Measurements from ENCODE around the gene BCAS3.

Gene BCAS3

GRCh38 chr17:61047515-61047914, 369.9 kb downstream of the BCAS3 start:
- Histone ChIP-seq H3K4me1 (ENCODE audit: control insufficient read depth, insufficient read depth, low read length) (no peaks in the 10 kb centered on the region), H3K9ac (ENCODE audit: low read length in 2 of 2) (no peak overlapping the region), H3K9me3 (ENCODE audit: control insufficient read depth in 2 of 2, low read length in 2 of 2) (no peaks in the 10 kb centered on the region), H3K36me3 (ENCODE audit: control insufficient read depth in 2 of 2, insufficient read depth in 2 of 2, low read length in 2 of 2) (no peaks in the 10 kb centered on the region), H3K27ac (ENCODE audit: low read length) (no peak overlapping the region), H3K27me3 (ENCODE audit: control insufficient read depth in 1 of 2, insufficient read depth in 2 of 2, low read length in 2 of 2) (no peaks in the 10 kb centered on the region), H3K4me3 (ENCODE audit: low read length in 2 of 2) (no peak overlapping the region)

GRCh38 chr17:61048376-61049106, 370.9 kb downstream of the BCAS3 start:
- H3K9me3 ChIP-seq (ENCODE audit: control insufficient read depth in 2 of 2, low read length in 2 of 2) = no peaks in the 10 kb centered on the region
- H3K4me1 ChIP-seq (ENCODE audit: control insufficient read depth, insufficient read depth, low read length) = no peaks in the 10 kb centered on the region
- H3K9ac ChIP-seq (ENCODE audit: low read length in 2 of 2) = no peak overlapping the region
- H3K4me3 ChIP-seq (ENCODE audit: low read length in 2 of 2) = no peak overlapping the region
- H3K27me3 ChIP-seq (ENCODE audit: control insufficient read depth in 1 of 2, insufficient read depth in 2 of 2, low read length in 2 of 2) = no peaks in the 10 kb centered on the region
- H3K36me3 ChIP-seq (ENCODE audit: control insufficient read depth in 2 of 2, insufficient read depth in 2 of 2, low read length in 2 of 2) = no peaks in the 10 kb centered on the region
- no peak overlapping the region for H3K27ac ChIP-seq (ENCODE audit: low read length)

- no peak overlapping the region for H3K27ac ChIP-seq (ENCODE audit: low read length)
- no peaks in the 10 kb centered on the region for H3K9me3 ChIP-seq (ENCODE audit: control insufficient read depth in 2 of 2, low read length in 2 of 2)
- H3K27me3 ChIP-seq (ENCODE audit: control insufficient read depth in 1 of 2, insufficient read depth in 2 of 2, low read length in 2 of 2) = no peaks in the 10 kb centered on the region
- H3K4me1 ChIP-seq (ENCODE audit: control insufficient read depth, insufficient read depth, low read length) = no peaks in the 10 kb centered on the region
- no peaks in the 10 kb centered on the region for H3K36me3 ChIP-seq (ENCODE audit: control insufficient read depth in 2 of 2, insufficient read depth in 2 of 2, low read length in 2 of 2)
- H3K4me3 ChIP-seq (ENCODE audit: low read length in 2 of 2) = no peak overlapping the region
- no peak overlapping the region for H3K9ac ChIP-seq (ENCODE audit: low read length in 2 of 2)
These were observed 375.8 kb downstream of the BCAS3 start for GRCh38 chr17:61053469-61053868.

- no peaks in the 10 kb centered on the region for H3K9me3 ChIP-seq (ENCODE audit: control insufficient read depth in 2 of 2, low read length in 2 of 2)
- H3K36me3 ChIP-seq (ENCODE audit: control insufficient read depth in 2 of 2, insufficient read depth in 2 of 2, low read length in 2 of 2) = no peaks in the 10 kb centered on the region
- no peak overlapping the region for H3K9ac ChIP-seq (ENCODE audit: low read length in 2 of 2)
- H3K4me3 ChIP-seq (ENCODE audit: low read length in 2 of 2) = no peak overlapping the region
- no peaks in the 10 kb centered on the region for H3K27me3 ChIP-seq (ENCODE audit: control insufficient read depth in 1 of 2, insufficient read depth in 2 of 2, low read length in 2 of 2)
- no peak overlapping the region for H3K27ac ChIP-seq (ENCODE audit: low read length)
- H3K4me1 ChIP-seq (ENCODE audit: control insufficient read depth, insufficient read depth, low read length) = no peaks in the 10 kb centered on the region
These were observed 376.8 kb downstream of the BCAS3 start for GRCh38 chr17:61054436-61054835.

- H3K9ac ChIP-seq (ENCODE audit: low read length in 2 of 2) = no peak overlapping the region
- no peaks in the 10 kb centered on the region for H3K4me1 ChIP-seq (ENCODE audit: control insufficient read depth, insufficient read depth, low read length)
- H3K4me3 ChIP-seq (ENCODE audit: low read length in 2 of 2) = no peak overlapping the region
- no peaks in the 10 kb centered on the region for H3K36me3 ChIP-seq (ENCODE audit: control insufficient read depth in 2 of 2, insufficient read depth in 2 of 2, low read length in 2 of 2)
- no peaks in the 10 kb centered on the region for H3K27me3 ChIP-seq (ENCODE audit: control insufficient read depth in 1 of 2, insufficient read depth in 2 of 2, low read length in 2 of 2)
- no peak overlapping the region for H3K27ac ChIP-seq (ENCODE audit: low read length)
- no peaks in the 10 kb centered on the region for H3K9me3 ChIP-seq (ENCODE audit: control insufficient read depth in 2 of 2, low read length in 2 of 2)
These were observed 379.6 kb downstream of the BCAS3 start for GRCh38 chr17:61057257-61057656.

GRCh38 chr17:61058066-61058465, 380.4 kb downstream of the BCAS3 start:
- no peaks in the 10 kb centered on the region for H3K9me3 ChIP-seq (ENCODE audit: control insufficient read depth in 2 of 2, low read length in 2 of 2)
- H3K36me3 ChIP-seq (ENCODE audit: control insufficient read depth in 2 of 2, insufficient read depth in 2 of 2, low read length in 2 of 2) = no peaks in the 10 kb centered on the region
- H3K9ac ChIP-seq (ENCODE audit: low read length in 2 of 2) = no peak overlapping the region
- no peaks in the 10 kb centered on the region for H3K27me3 ChIP-seq (ENCODE audit: control insufficient read depth in 1 of 2, insufficient read depth in 2 of 2, low read length in 2 of 2)
- no peak overlapping the region for H3K4me3 ChIP-seq (ENCODE audit: low read length in 2 of 2)
- H3K4me1 ChIP-seq (ENCODE audit: control insufficient read depth, insufficient read depth, low read length) = no peaks in the 10 kb centered on the region
- H3K27ac ChIP-seq (ENCODE audit: low read length) = no peak overlapping the region

GRCh38 chr17:61063528-61063927, 385.9 kb downstream of the BCAS3 start:
- Histone ChIP-seq H3K36me3 (ENCODE audit: control insufficient read depth in 2 of 2, insufficient read depth in 2 of 2, low read length in 2 of 2) (no peaks in the 10 kb centered on the region), H3K27me3 (ENCODE audit: control insufficient read depth in 1 of 2, insufficient read depth in 2 of 2, low read length in 2 of 2) (no peaks in the 10 kb centered on the region), H3K9ac (ENCODE audit: low read length in 2 of 2) (no peak overlapping the region), H3K4me3 (ENCODE audit: low read length in 2 of 2) (no peak overlapping the region), H3K9me3 (ENCODE audit: control insufficient read depth in 2 of 2, low read length in 2 of 2) (no peaks in the 10 kb centered on the region), H3K27ac (ENCODE audit: low read length) (no peak overlapping the region), H3K4me1 (ENCODE audit: control insufficient read depth, insufficient read depth, low read length) (no peaks in the 10 kb centered on the region)

- Histone ChIP-seq H3K9ac (ENCODE audit: low read length in 2 of 2) (no peak overlapping the region), H3K4me1 (ENCODE audit: control insufficient read depth, insufficient read depth, low read length) (no peaks in the 10 kb centered on the region), H3K36me3 (ENCODE audit: control insufficient read depth in 2 of 2, insufficient read depth in 2 of 2, low read length in 2 of 2) (no peaks in the 10 kb centered on the region), H3K27ac (ENCODE audit: low read length) (no peak overlapping the region), H3K4me3 (ENCODE audit: low read length in 2 of 2) (no peak overlapping the region), H3K27me3 (ENCODE audit: control insufficient read depth in 1 of 2, insufficient read depth in 2 of 2, low read length in 2 of 2) (no peaks in the 10 kb centered on the region), H3K9me3 (ENCODE audit: control insufficient read depth in 2 of 2, low read length in 2 of 2) (no peaks in the 10 kb centered on the region)
These were observed 386.7 kb downstream of the BCAS3 start for GRCh38 chr17:61064087-61064951.

- Histone ChIP-seq H3K4me3 (ENCODE audit: low read length in 2 of 2) (no peak overlapping the region), H3K27me3 (ENCODE audit: control insufficient read depth in 1 of 2, insufficient read depth in 2 of 2, low read length in 2 of 2) (no peaks in the 10 kb centered on the region), H3K9me3 (ENCODE audit: control insufficient read depth in 2 of 2, low read length in 2 of 2) (no peaks in the 10 kb centered on the region), H3K27ac (ENCODE audit: low read length) (no peak overlapping the region), H3K36me3 (ENCODE audit: control insufficient read depth in 2 of 2, insufficient read depth in 2 of 2, low read length in 2 of 2) (no peaks in the 10 kb centered on the region), H3K9ac (ENCODE audit: low read length in 2 of 2) (no peak overlapping the region), H3K4me1 (ENCODE audit: control insufficient read depth, insufficient read depth, low read length) (no peaks in the 10 kb centered on the region)
These were observed 387.7 kb downstream of the BCAS3 start for GRCh38 chr17:61065263-61065773.

- H3K36me3 ChIP-seq (ENCODE audit: control insufficient read depth in 2 of 2, insufficient read depth in 2 of 2, low read length in 2 of 2) = no peaks in the 10 kb centered on the region
- H3K4me3 ChIP-seq (ENCODE audit: low read length in 2 of 2) = no peak overlapping the region
- no peak overlapping the region for H3K27ac ChIP-seq (ENCODE audit: low read length)
- H3K4me1 ChIP-seq (ENCODE audit: control insufficient read depth, insufficient read depth, low read length) = no peaks in the 10 kb centered on the region
- no peaks in the 10 kb centered on the region for H3K27me3 ChIP-seq (ENCODE audit: control insufficient read depth in 1 of 2, insufficient read depth in 2 of 2, low read length in 2 of 2)
- no peaks in the 10 kb centered on the region for H3K9me3 ChIP-seq (ENCODE audit: control insufficient read depth in 2 of 2, low read length in 2 of 2)
- H3K9ac ChIP-seq (ENCODE audit: low read length in 2 of 2) = no peak overlapping the region
These were observed 388.4 kb downstream of the BCAS3 start for GRCh38 chr17:61066062-61066461.

- H3K27me3 ChIP-seq (ENCODE audit: control insufficient read depth in 1 of 2, insufficient read depth in 2 of 2, low read length in 2 of 2) = no peaks in the 10 kb centered on the region
- H3K27ac ChIP-seq (ENCODE audit: low read length) = no peak overlapping the region
- no peaks in the 10 kb centered on the region for H3K4me1 ChIP-seq (ENCODE audit: control insufficient read depth, insufficient read depth, low read length)
- no peak overlapping the region for H3K9ac ChIP-seq (ENCODE audit: low read length in 2 of 2)
- no peaks in the 10 kb centered on the region for H3K9me3 ChIP-seq (ENCODE audit: control insufficient read depth in 2 of 2, low read length in 2 of 2)
- H3K36me3 ChIP-seq (ENCODE audit: control insufficient read depth in 2 of 2, insufficient read depth in 2 of 2, low read length in 2 of 2) = no peaks in the 10 kb centered on the region
- H3K4me3 ChIP-seq (ENCODE audit: low read length in 2 of 2) = no peak overlapping the region
These were observed 393.0 kb downstream of the BCAS3 start for GRCh38 chr17:61070649-61071048.
